ENCODE data around the gene TPPP.

TPPP gene

GRCh38 chr5:622359-622758, 70.8 kb downstream of the TPPP start:
- H3K27me3 ChIP-seq (ENCODE audit: control insufficient read depth, insufficient read depth, low read length), result no peaks in the 10 kb centered on the region
- no peaks in the 10 kb centered on the region for H3K4me1 ChIP-seq (ENCODE audit: control insufficient read depth, insufficient read depth, low read length)
- peaks cover 26% of the 10 kb centered on the region for H3K36me3 ChIP-seq (ENCODE audit: insufficient read depth, low read length)
- H3K9me3 ChIP-seq (replicated peaks; ENCODE audit: low read length), result no peaks in the 10 kb centered on the region
- no peak overlapping the region for H3K4me2 ChIP-seq (ENCODE audit: low read length)
- no peak overlapping the region for H3K4me3 ChIP-seq (ENCODE audit: low read length)
- no peak overlapping the region for H3K9ac ChIP-seq (ENCODE audit: low read depth, low read length)

- peaks cover 24% of the 10 kb centered on the region for H3K36me3 ChIP-seq (ENCODE audit: insufficient read depth, low read length)
- no peaks in the 10 kb centered on the region for H3K9me3 ChIP-seq (replicated peaks; ENCODE audit: low read length)
- no peak overlapping the region for H3K4me3 ChIP-seq (ENCODE audit: low read length)
- H3K4me1 ChIP-seq (ENCODE audit: control insufficient read depth, insufficient read depth, low read length), result no peaks in the 10 kb centered on the region
- H3K4me2 ChIP-seq (ENCODE audit: low read length), result no peak overlapping the region
- no peak overlapping the region for H3K9ac ChIP-seq (ENCODE audit: low read depth, low read length)
- no peaks in the 10 kb centered on the region for H3K27me3 ChIP-seq (ENCODE audit: control insufficient read depth, insufficient read depth, low read length)
Measured at GRCh38 chr5:621341-621761, 71.8 kb downstream of the TPPP start.

- no peaks in the 10 kb centered on the region for H3K4me1 ChIP-seq (ENCODE audit: control insufficient read depth, insufficient read depth, low read length)
- H3K36me3 ChIP-seq (ENCODE audit: insufficient read depth, low read length), result peaks cover 20% of the 10 kb centered on the region
- H3K9ac ChIP-seq (ENCODE audit: low read depth, low read length), result no peak overlapping the region
- H3K27me3 ChIP-seq (ENCODE audit: control insufficient read depth, insufficient read depth, low read length), result no peaks in the 10 kb centered on the region
- H3K4me3 ChIP-seq (ENCODE audit: low read length), result no peak overlapping the region
- H3K4me2 ChIP-seq (ENCODE audit: low read length), result no peak overlapping the region
- H3K9me3 ChIP-seq (replicated peaks; ENCODE audit: low read length), result no peaks in the 10 kb centered on the region
Measured at GRCh38 chr5:620586-621180, 72.5 kb downstream of the TPPP start.

- H3K4me1 ChIP-seq (ENCODE audit: control insufficient read depth, insufficient read depth, low read length), result no peaks in the 10 kb centered on the region
- H3K4me3 ChIP-seq (ENCODE audit: low read length), result no peak overlapping the region
- peaks cover 2% of the 10 kb centered on the region for H3K9me3 ChIP-seq (replicated peaks; ENCODE audit: low read length)
- H3K9ac ChIP-seq (ENCODE audit: low read depth, low read length), result no peak overlapping the region
- H3K36me3 ChIP-seq (ENCODE audit: insufficient read depth, low read length), result peaks cover 17% of the 10 kb centered on the region
- no peak overlapping the region for H3K4me2 ChIP-seq (ENCODE audit: low read length)
- no peaks in the 10 kb centered on the region for H3K27me3 ChIP-seq (ENCODE audit: control insufficient read depth, insufficient read depth, low read length)
Measured at GRCh38 chr5:620152-620551, 73.0 kb downstream of the TPPP start.

GRCh38 chr5:619444-619843, 73.7 kb downstream of the TPPP start:
- no peak overlapping the region for H3K9ac ChIP-seq (ENCODE audit: low read depth, low read length)
- H3K36me3 ChIP-seq (ENCODE audit: insufficient read depth, low read length), result peaks cover 17% of the 10 kb centered on the region
- no peaks in the 10 kb centered on the region for H3K4me1 ChIP-seq (ENCODE audit: control insufficient read depth, insufficient read depth, low read length)
- no peak overlapping the region for H3K4me2 ChIP-seq (ENCODE audit: low read length)
- peaks cover 2% of the 10 kb centered on the region for H3K9me3 ChIP-seq (replicated peaks; ENCODE audit: low read length)
- H3K4me3 ChIP-seq (ENCODE audit: low read length), result no peak overlapping the region
- no peaks in the 10 kb centered on the region for H3K27me3 ChIP-seq (ENCODE audit: control insufficient read depth, insufficient read depth, low read length)

GRCh38 chr5:618450-618849, 74.7 kb downstream of the TPPP start:
- Histone ChIP-seq H3K4me3 (ENCODE audit: low read length) (no peak overlapping the region), H3K9ac (ENCODE audit: low read depth, low read length) (no peak overlapping the region), H3K4me2 (ENCODE audit: low read length) (no peak overlapping the region), H3K36me3 (ENCODE audit: insufficient read depth, low read length) (peaks cover 17% of the 10 kb centered on the region), H3K9me3 (replicated peaks; ENCODE audit: low read length) (peaks cover 2% of the 10 kb centered on the region), H3K4me1 (ENCODE audit: control insufficient read depth, insufficient read depth, low read length) (peaks cover 2% of the 10 kb centered on the region), H3K27me3 (ENCODE audit: control insufficient read depth, insufficient read depth, low read length) (no peaks in the 10 kb centered on the region)

GRCh38 chr5:617896-618295, 75.3 kb downstream of the TPPP start:
- H3K36me3 ChIP-seq (ENCODE audit: insufficient read depth, low read length), result peaks cover 17% of the 10 kb centered on the region
- no peak overlapping the region for H3K4me3 ChIP-seq (ENCODE audit: low read length)
- no peaks in the 10 kb centered on the region for H3K27me3 ChIP-seq (ENCODE audit: control insufficient read depth, insufficient read depth, low read length)
- no peak overlapping the region for H3K9ac ChIP-seq (ENCODE audit: low read depth, low read length)
- peaks cover 2% of the 10 kb centered on the region for H3K4me1 ChIP-seq (ENCODE audit: control insufficient read depth, insufficient read depth, low read length)
- H3K9me3 ChIP-seq (replicated peaks; ENCODE audit: low read length), result peaks cover 2% of the 10 kb centered on the region
- H3K4me2 ChIP-seq (ENCODE audit: low read length), result no peak overlapping the region

- H3K9me3 ChIP-seq (replicated peaks; ENCODE audit: low read length), result peaks cover 2% of the 10 kb centered on the region
- H3K27me3 ChIP-seq (ENCODE audit: control insufficient read depth, insufficient read depth, low read length), result no peaks in the 10 kb centered on the region
- H3K4me3 ChIP-seq (ENCODE audit: low read length), result no peak overlapping the region
- no peak overlapping the region for H3K4me2 ChIP-seq (ENCODE audit: low read length)
- peaks cover 3% of the 10 kb centered on the region for H3K4me1 ChIP-seq (ENCODE audit: control insufficient read depth, insufficient read depth, low read length)
- H3K9ac ChIP-seq (ENCODE audit: low read depth, low read length), result no peak overlapping the region
- peaks cover 17% of the 10 kb centered on the region for H3K36me3 ChIP-seq (ENCODE audit: insufficient read depth, low read length)
Measured at GRCh38 chr5:616484-617039, 76.6 kb downstream of the TPPP start.

- Histone ChIP-seq H3K9ac (ENCODE audit: low read depth, low read length) (peak overlapping the region; percentile 77), H3K27me3 (ENCODE audit: control insufficient read depth, insufficient read depth, low read length) (no peaks in the 10 kb centered on the region), H3K9me3 (replicated peaks; ENCODE audit: low read length) (peaks cover 2% of the 10 kb centered on the region), H3K4me2 (ENCODE audit: low read length) (peak overlapping the region; percentile 93), H3K36me3 (ENCODE audit: insufficient read depth, low read length) (no peaks in the 10 kb centered on the region), H3K4me1 (ENCODE audit: control insufficient read depth, insufficient read depth, low read length) (peaks cover 9% of the 10 kb centered on the region), H3K4me3 (ENCODE audit: low read length) (peak overlapping the region; percentile 90)
Measured at GRCh38 chr5:612498-613424, 80.4 kb downstream of the TPPP start.

- Histone ChIP-seq H3K36me3 (ENCODE audit: insufficient read depth, low read length) (no peaks in the 10 kb centered on the region), H3K4me2 (ENCODE audit: low read length) (peak within 1 kb of the TSS; percentile 93), H3K27me3 (ENCODE audit: control insufficient read depth, insufficient read depth, low read length) (peaks cover 2% of the 10 kb centered on the region), H3K4me3 (ENCODE audit: low read length) (peak within 1 kb of the TSS; percentile 90), H3K9ac (ENCODE audit: low read depth, low read length) (peak within 1 kb of the TSS; percentile 81), H3K9me3 (replicated peaks; ENCODE audit: low read length) (peaks cover 2% of the 10 kb centered on the region), H3K4me1 (ENCODE audit: control insufficient read depth, insufficient read depth, low read length) (peaks cover 9% of the 10 kb centered on the region)
Measured at GRCh38 chr5:611731-612486, 81.2 kb downstream of the TPPP start, which contains the start of gene CEP72. CEP72 (plus strand) TSS chr5:612340; CDS start chr5:612362, 22 bp downstream.
